ENCODE results near the gene ANO2.

DNA sequence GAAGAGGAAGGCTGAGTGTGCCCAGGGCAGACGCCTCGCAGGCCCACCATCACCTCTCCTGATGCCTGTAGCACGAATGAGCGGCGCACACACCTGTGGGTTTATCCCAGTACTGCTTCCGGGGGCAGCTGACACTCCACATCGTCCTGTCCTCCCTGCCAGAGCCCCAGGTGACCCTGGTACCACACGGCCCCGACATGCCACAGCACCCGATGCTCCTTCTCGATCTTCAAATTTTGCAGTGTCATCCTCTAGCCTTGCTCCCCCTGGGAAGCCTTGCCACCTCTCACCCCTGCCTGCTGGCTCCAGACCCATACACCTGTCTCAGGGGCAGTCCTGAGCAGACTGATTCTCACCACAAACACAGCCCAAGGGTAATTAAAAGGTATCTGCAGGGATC, 40.6 kb downstream of the ANO2 start:
- no peak for TF ChIP-seq POLR2A (IDR thresholded peaks at IDR 0.05)
- TF ChIP-seq, protein P1, sequence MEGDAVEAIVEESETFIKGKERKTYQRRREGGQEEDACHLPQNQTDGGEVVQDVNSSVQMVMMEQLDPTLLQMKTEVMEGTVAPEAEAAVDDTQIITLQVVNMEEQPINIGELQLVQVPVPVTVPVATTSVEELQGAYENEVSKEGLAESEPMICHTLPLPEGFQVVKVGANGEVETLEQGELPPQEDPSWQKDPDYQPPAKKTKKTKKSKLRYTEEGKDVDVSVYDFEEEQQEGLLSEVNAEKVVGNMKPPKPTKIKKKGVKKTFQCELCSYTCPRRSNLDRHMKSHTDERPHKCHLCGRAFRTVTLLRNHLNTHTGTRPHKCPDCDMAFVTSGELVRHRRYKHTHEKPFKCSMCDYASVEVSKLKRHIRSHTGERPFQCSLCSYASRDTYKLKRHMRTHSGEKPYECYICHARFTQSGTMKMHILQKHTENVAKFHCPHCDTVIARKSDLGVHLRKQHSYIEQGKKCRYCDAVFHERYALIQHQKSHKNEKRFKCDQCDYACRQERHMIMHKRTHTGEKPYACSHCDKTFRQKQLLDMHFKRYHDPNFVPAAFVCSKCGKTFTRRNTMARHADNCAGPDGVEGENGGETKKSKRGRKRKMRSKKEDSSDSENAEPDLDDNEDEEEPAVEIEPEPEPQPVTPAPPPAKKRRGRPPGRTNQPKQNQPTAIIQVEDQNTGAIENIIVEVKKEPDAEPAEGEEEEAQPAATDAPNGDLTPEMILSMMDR (IDR thresholded peaks at IDR 0.05) = no peak

Data from uterus (tissue), 2 donors.